Smooth muscle cell (in vitro differentiated cells): Measurements from ENCODE around the gene GGACT. TPM values are rescaled to one million over a fixed set of nuclear protein-coding genes. Genes with fewer than 3 reads are reported as not detected.

Experiments used
- DNase-seq: peaks from one replicate; lab custom pipeline; 2025; ENCODE audit not compliant: unreplicated experiment; lab: John Stamatoyannopoulos, UW
- H2AFZ ChIP-seq: fragments of 200-600 bp; sonication (generic); 2 replicates; pipeline ENCODE4 v1.6.0; 2016; ENCODE audit warnings: antibody characterized with exemption, low read depth, mild to moderate bottlenecking
- H3F3A ChIP-seq: fragments of 200-600 bp; sonication (generic); 2 replicates; pipeline ENCODE4 v1.6.0; 2017; ENCODE audit warnings: antibody characterized with exemption, low read depth
- H3K27ac ChIP-seq: fragments of 200-600 bp; sonication (generic); 2 replicates; pipeline ENCODE4 v1.5.1; 2016; ENCODE audit warnings: low read depth, mild to moderate bottlenecking
- H3K27me3 ChIP-seq: fragments of 200-600 bp; sonication (generic); 2 replicates; pipeline ENCODE4 v1.6.1; 2016; ENCODE audit warnings: low read depth, mild to moderate bottlenecking
- H3K36me3 ChIP-seq: fragments of 200-600 bp; sonication (generic); 2 replicates; pipeline ENCODE4 v1.5.1; 2016; ENCODE audit warnings: low read depth
- H3K4me1 ChIP-seq: fragments of 200-600 bp; sonication (generic); 2 replicates; pipeline ENCODE4 v1.5.1; 2016; ENCODE audit warnings: low read depth
- H3K4me2 ChIP-seq: fragments of 200-600 bp; sonication (generic); 2 replicates; pipeline ENCODE4 v1.6.0; 2016; ENCODE audit warnings: mild to moderate bottlenecking
- H3K4me3 ChIP-seq: fragments of 200-600 bp; sonication (generic); 2 replicates; pipeline ENCODE4 v1.5.1; 2016; ENCODE audit warnings: mild to moderate bottlenecking
- H3K79me2 ChIP-seq: fragments of 200-600 bp; sonication (generic); 2 replicates; pipeline ENCODE4 v1.6.0; 2016; ENCODE audit warnings: low read depth, mild to moderate bottlenecking
- H3K9ac ChIP-seq: fragments of 200-600 bp; sonication (generic); 2 replicates; pipeline ENCODE4 v1.6.0; 2016; ENCODE audit warnings: low read depth
- H3K9me3 ChIP-seq: fragments of 200-600 bp; sonication (generic); replicated peaks from 2 replicates; pipeline ENCODE4 v1.5.1; 2016; ENCODE audit warnings: low read depth
- H4K20me1 ChIP-seq: fragments of 200-600 bp; sonication (generic); 2 replicates; pipeline ENCODE4 v1.6.0; 2016; ENCODE audit warnings: low read depth
- WGBS: methylation state at CpG from one replicate; pipeline ENCODE4 v1.1.7; 2016; ENCODE audit warnings: low lambda C conversion rate; 5-methylcytosine and 5-hydroxymethylcytosine counted together
- polyA plus RNA-seq: library from polyadenylated mRNA; unstranded; fragments of >200 nt; fragmentation: Nextera tagmentation; extraction: Ambion mirVana; gene quantifications from 2 replicates; pipeline ENCODE4 v1.2.1, GENCODE V29; 2016
- total RNA-seq: library from RNA; depleted of rRNA; stranded (reverse); fragments of >200 nt; gene quantifications from 2 replicates; pipeline ENCODE4 v1.2.3, GENCODE V29; 2014
- TF ChIP-seq, protein P1 (sequence below): fragments of 200-600 bp; sonication (generic); IDR thresholded peaks from 2 replicates; pipeline ENCODE4 v1.5.1; 2017; ENCODE audit warnings: borderline replicate concordance, mild to moderate bottlenecking, antibody characterized with exemption; ENCODE audit not compliant: insufficient read depth, poor library complexity, severe bottlenecking

Gene GGACT
- total and polyA plus RNA-seq, 2 experiments from 2014 or later, result 2.5 to 7.1 TPM

DNA sequence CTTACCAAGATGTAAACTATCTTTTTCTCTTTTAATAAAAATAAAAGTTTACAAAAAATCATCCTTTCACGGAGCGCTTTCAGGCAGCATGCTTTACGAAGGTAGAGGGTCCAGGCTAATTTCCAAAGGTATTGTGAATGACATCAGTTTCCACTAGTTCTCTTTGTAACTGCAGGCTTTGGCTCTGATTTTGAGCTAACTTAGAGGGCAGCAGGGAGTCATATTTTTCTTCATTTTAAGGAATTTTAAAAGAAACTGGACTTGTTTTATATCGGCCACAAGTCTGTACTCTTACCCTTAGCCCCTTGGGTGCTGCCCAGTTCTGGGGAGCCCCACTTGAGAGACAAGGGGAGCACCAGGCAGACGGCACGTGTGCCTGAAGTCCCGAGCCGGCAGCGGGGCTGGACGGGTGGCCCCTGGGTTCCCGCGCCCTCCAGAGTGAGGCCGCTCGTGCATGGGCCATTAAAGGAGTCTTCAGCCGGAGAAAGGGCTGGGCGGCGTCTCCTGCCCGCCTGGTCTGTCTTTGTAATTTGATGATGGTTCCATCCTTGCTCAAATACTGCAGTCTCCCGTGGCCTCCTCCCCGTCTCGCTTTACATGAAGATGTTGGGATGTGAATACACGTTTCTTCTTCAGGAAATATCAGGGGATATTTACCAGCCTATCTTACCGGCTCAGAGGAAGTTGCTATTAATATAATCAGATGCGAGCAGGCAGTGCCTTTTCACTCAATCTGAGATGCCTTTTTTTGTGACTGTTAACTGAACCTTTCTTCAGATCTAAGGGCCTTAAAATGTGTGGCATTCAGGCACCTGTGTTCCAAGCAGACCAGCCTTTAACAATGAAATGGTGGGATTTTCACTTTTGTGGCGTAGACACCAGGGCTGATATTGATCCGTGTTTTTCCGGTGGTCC is 67.4 kb downstream of the GGACT start:
- no peak for DNase-seq
- TF ChIP-seq, protein P1, sequence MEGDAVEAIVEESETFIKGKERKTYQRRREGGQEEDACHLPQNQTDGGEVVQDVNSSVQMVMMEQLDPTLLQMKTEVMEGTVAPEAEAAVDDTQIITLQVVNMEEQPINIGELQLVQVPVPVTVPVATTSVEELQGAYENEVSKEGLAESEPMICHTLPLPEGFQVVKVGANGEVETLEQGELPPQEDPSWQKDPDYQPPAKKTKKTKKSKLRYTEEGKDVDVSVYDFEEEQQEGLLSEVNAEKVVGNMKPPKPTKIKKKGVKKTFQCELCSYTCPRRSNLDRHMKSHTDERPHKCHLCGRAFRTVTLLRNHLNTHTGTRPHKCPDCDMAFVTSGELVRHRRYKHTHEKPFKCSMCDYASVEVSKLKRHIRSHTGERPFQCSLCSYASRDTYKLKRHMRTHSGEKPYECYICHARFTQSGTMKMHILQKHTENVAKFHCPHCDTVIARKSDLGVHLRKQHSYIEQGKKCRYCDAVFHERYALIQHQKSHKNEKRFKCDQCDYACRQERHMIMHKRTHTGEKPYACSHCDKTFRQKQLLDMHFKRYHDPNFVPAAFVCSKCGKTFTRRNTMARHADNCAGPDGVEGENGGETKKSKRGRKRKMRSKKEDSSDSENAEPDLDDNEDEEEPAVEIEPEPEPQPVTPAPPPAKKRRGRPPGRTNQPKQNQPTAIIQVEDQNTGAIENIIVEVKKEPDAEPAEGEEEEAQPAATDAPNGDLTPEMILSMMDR, result no peak
- H2AFZ ChIP-seq, result no peak overlapping the region
- peaks cover 11% of the 10 kb centered on the region for H3K4me1 ChIP-seq
- H3K79me2 ChIP-seq, result no peaks in the 10 kb centered on the region
- H3K27ac ChIP-seq, result no peak overlapping the region
- no peak overlapping the region for H3K4me3 ChIP-seq
- H3K36me3 ChIP-seq, result no peaks in the 10 kb centered on the region
- H3K9ac ChIP-seq, result no peak overlapping the region
- peak overlapping the region; percentile 63 for H3K4me2 ChIP-seq
- H3K9me3 ChIP-seq, result no peaks in the 10 kb centered on the region
- H3F3A ChIP-seq, result no peaks in the 10 kb centered on the region
- H4K20me1 ChIP-seq, result no peaks in the 10 kb centered on the region
- 67% methylated on average over 27 of the region's 27 CpGs for WGBS
- no peaks in the 10 kb centered on the region for H3K27me3 ChIP-seq

DNA sequence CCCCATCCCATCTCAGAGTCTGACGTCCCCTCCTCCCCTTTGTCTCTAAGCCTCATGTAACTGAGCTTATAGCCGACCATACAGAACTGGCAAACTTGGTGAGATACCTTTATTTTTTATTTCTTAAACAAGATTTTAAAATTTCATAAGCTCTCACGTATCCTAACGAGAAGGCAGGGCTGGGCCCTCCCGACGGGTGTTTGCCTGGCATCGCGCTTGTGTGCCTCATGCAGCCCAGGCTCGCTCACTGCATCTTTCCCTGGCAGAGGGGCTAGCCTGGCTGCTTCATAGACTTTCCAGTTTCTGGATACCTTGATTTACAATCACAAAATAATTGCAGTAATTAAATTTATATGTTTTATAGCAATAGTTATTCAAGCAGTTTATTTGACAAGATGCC is 69.0 kb downstream of the GGACT start:
- Histone ChIP-seq H2AFZ (no peak overlapping the region), H3K4me3 (no peak overlapping the region), H3K79me2 (no peaks in the 10 kb centered on the region), H3K36me3 (no peaks in the 10 kb centered on the region), H3K27me3 (no peaks in the 10 kb centered on the region), H3F3A (no peaks in the 10 kb centered on the region), H4K20me1 (no peaks in the 10 kb centered on the region), H3K4me2 (no peak overlapping the region), H3K9ac (no peak overlapping the region), H3K4me1 (peaks cover 11% of the 10 kb centered on the region), H3K27ac (no peak overlapping the region), H3K9me3 (no peaks in the 10 kb centered on the region)
- no peak for DNase-seq
- WGBS, result 97% methylated on average over 9 of the region's 9 CpGs
- TF ChIP-seq, protein P1, result no peak

DNA sequence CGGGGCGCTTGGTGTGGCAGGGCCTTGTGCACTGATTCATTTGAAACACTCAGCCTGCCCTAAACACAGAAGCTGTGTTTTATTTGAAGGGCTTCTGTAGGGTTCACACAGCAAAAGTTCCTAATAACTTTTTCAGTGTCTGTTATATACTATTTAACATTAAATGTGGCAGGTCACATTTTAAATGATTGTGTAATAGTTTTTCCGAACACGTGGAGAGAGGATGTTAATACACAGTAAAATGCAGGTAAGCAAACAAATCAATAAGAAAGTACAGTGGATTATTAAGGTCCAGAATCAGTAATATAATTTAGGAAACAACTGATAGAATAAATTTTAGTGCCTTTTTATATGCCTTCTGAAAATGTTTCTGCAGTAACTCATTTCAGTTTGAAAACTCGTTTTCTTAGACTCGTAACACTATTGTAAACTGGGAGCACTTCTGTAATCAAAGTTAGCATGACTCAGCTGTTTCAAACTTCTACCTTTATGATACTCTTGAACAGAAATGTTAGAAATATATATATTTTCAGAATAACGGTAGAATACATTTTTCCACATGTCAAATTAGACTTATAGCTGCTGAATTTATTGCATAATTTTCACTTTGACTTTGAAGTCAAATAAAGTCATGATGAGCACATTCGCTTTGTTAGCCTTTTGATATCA is 70.1 kb downstream of the GGACT start:
- Histone ChIP-seq H3K79me2 (no peaks in the 10 kb centered on the region), H3K27me3 (no peaks in the 10 kb centered on the region), H2AFZ (no peak overlapping the region), H3K4me1 (peaks cover 11% of the 10 kb centered on the region), H4K20me1 (no peaks in the 10 kb centered on the region), H3K27ac (no peak overlapping the region), H3K9me3 (no peaks in the 10 kb centered on the region), H3F3A (no peaks in the 10 kb centered on the region), H3K9ac (no peak overlapping the region), H3K4me2 (no peak overlapping the region), H3K4me3 (no peak overlapping the region), H3K36me3 (no peaks in the 10 kb centered on the region)
- DNase-seq, result no peak
- TF ChIP-seq, protein P1, result no peak
- WGBS, result 89% methylated on average over 8 of the region's 8 CpGs
